B cell (primary cell): ENCODE data around the gene TRABD.

Source experiments
- CTCF ChIP-seq: fragments of 200-600 bp; IDR thresholded peaks from one replicate; pipeline ENCODE4 v1.8.0; 2022; ENCODE audit warnings: antibody characterized with exemption, mild to moderate bottlenecking
- EZH2 ChIP-seq: IDR thresholded peaks from 2 replicates; pipeline ENCODE4 v1.6.1; 2012; ENCODE audit warnings: borderline replicate concordance, low read depth, mild to moderate bottlenecking, moderate library complexity, low read length; ENCODE audit not compliant: insufficient read depth, poor library complexity, severe bottlenecking

DNA sequence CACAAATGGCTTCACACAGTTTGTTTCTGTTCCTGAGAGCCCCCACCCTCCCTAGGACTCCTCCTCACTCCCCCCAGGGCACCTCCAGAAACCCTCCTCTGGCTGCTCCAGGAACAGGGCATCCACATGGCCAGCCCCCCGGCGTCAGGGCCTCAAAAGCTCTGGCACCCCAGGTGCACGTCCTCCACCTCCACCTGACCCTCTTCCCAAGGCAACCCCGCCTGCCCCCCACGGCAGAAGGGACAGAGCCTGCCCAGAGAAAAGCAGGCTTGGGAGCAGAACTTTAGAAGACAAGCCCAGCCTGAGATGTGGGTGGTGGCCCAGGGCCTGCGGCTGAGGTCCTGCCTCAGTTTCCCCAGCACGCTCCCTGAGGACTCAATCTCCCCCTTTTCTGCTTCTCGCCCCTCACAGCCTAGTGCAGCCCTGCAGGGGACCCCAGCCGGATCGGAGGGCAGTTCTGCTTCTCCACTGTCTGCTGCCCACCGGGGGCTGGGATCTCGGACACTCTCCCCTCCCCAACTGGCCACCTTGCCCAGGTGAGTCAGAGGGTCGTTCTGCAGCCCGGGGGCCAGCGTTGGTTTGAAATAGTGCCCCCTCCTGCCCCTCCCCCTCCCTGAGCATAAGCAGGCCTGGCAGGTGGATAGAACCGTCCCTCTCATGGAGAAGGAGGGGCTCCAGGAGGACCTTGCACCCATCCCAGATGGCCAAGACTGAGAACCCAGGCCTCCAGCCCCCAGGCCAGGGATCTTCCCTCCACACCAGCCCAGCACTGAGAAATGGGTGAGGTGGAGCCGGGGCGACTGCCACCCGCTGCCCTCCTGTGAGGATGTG, 2.4 kb upstream of the TRABD start:
- TF ChIP-seq CTCF (no peak), EZH2 (no peak)
